ENCODE data around the gene PWWP2B.

Gene PWWP2B

GRCh38 chr10:132413226-132414205 is 16.5 kb downstream of the PWWP2B start:
- Histone ChIP-seq H3K4me3 (no peak overlapping the region), H3K27ac (peak overlapping the region in 14 of 21 experiments; percentile 32 to 84 (median 68))

- Histone ChIP-seq H3K27ac (peak overlapping the region in 8 of 21 experiments; percentile 52 to 84 (median 74)), H3K4me3 (no peak overlapping the region)
These were observed 17.5 kb downstream of the PWWP2B start for GRCh38 chr10:132414402-132415016.

- Histone ChIP-seq H3K4me3 (no peak overlapping the region), H3K27ac (no peak overlapping the region)
These were observed 18.3 kb downstream of the PWWP2B start for GRCh38 chr10:132415255-132415654.

GRCh38 chr10:132415956-132416355 is 19.0 kb downstream of the PWWP2B start:
- H3K27ac ChIP-seq, result peak overlapping the region in 6 of 21 experiments; percentile 16 to 39 (median 32)
- no peak overlapping the region for H3K4me3 ChIP-seq

GRCh38 chr10:132416566-132417256 is 19.7 kb downstream of the PWWP2B start:
- Histone ChIP-seq H3K27ac (peak overlapping the region in 11 of 21 experiments; percentile 10 to 89 (median 37)), H3K4me3 (no peak overlapping the region)

- H3K4me3 ChIP-seq, result no peak overlapping the region
- peak overlapping the region in 14 of 21 experiments; percentile 10 to 91 (median 56) for H3K27ac ChIP-seq
These were observed 20.4 kb downstream of the PWWP2B start for GRCh38 chr10:132417257-132417910.

GRCh38 chr10:132417957-132418441 is 21.0 kb downstream of the PWWP2B start:
- peak overlapping the region in 17 of 21 experiments; percentile 11 to 91 (median 58) for H3K27ac ChIP-seq
- H3K4me3 ChIP-seq, result no peak overlapping the region

- Histone ChIP-seq H3K27ac (peak overlapping the region in 17 of 21 experiments; percentile 11 to 91 (median 60)), H3K4me3 (no peak overlapping the region)
These were observed 21.8 kb downstream of the PWWP2B start for GRCh38 chr10:132418527-132419416.

GRCh38 chr10:132419538-132420468 is 22.8 kb downstream of the PWWP2B start:
- H3K4me3 ChIP-seq, result no peak overlapping the region
- H3K27ac ChIP-seq, result peak overlapping the region in 20 of 21 experiments; percentile 3 to 91 (median 84)

GRCh38 chr10:132420469-132420980 is 23.5 kb downstream of the PWWP2B start:
- Histone ChIP-seq H3K4me3 (no peak overlapping the region), H3K27ac (peak overlapping the region in 20 of 21 experiments; percentile 3 to 91 (median 85))

GRCh38 chr10:132420981-132421846 is 24.2 kb downstream of the PWWP2B start:
- H3K4me3 ChIP-seq, result no peak overlapping the region

GRCh38 chr10:132421847-132422751 is 25.1 kb downstream of the PWWP2B start:
- Histone ChIP-seq H3K27ac (peak overlapping the region; percentile 43 to 91 (median 85)), H3K4me3 (no peak overlapping the region)

More at GRCh38 chr10:132420981-132421846, 24.2 kb downstream of the PWWP2B start:
- H3K27ac ChIP-seq, result peak overlapping the region; percentile 43 to 91 (median 85)

- Histone ChIP-seq H3K27ac (peak overlapping the region in 14 of 21 experiments; percentile 26 to 91 (median 85)), H3K4me3 (no peak overlapping the region)
These were observed 26.2 kb downstream of the PWWP2B start for GRCh38 chr10:132422903-132423825.
